Measurements from ENCODE around the gene DNASE1L3. TPM values are rescaled to one million over a fixed set of nuclear protein-coding genes. Genes with fewer than 3 reads are reported as not detected.
"Not testable (repeated sequence)": the region's sequence is repeated elsewhere in the genome, so short reads cannot be mapped to it uniquely, and the experiment has no call there.

The DNASE1L3 gene
- total RNA-seq, 4 donors from 2014 or later: 0.80 to 2.9 (median 2.2) TPM; not detected in 1

- TF ChIP-seq POLR2AphosphoS5 (IDR thresholded peaks at IDR 0.05): no peak
- TF ChIP-seq CTCF (IDR thresholded peaks at IDR 0.05): no peak
- no peak for TF ChIP-seq POLR2A (IDR thresholded peaks at IDR 0.05; ENCODE audit: low read depth)
- intact Hi-C loops (cut with DNase I): no loop called here
- WGBS: 100% methylated on average over 4 of the region's 4 CpGs
Measured at GRCh38 chr3:58203541-58203940, 7.2 kb downstream of the DNASE1L3 start.

DNA sequence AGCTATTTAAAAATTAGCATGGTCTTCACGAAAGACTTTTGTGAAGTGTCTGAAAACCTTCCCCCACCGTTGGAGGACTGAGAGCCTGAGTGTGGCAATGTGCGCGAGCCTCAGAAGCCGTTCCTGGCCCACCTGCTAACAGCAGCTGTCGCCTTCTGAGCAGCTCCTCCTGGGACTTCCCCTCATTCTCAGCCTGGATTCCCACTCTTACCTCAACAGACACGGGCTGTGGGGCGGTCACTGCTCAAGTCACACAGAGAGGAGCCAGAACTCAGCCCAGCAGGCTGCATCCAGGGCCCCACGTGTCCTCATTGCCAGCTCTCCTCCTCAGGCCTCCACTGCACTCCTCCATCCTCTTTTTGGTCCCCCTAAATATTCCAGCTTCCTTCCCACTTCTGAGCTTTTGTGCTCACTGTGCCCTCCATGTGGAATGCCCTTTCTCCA is 7.8 kb downstream of the DNASE1L3 start:
- TF ChIP-seq EP300 (IDR thresholded peaks at IDR 0.05) (no peak), CTCF (IDR thresholded peaks at IDR 0.05) (no peak), POLR2AphosphoS5 (IDR thresholded peaks at IDR 0.05) (no peak), POLR2A (IDR thresholded peaks at IDR 0.05; ENCODE audit: low read depth) (no peak)
- Histone ChIP-seq H3K9me3 (no peaks in the 10 kb centered on the region), H3K4me3 (no peak overlapping the region), H3K36me3 (no peaks in the 10 kb centered on the region), H3K27me3 (no peaks in the 10 kb centered on the region), H3K4me1 (peaks cover 0 to 27% (median 14%) of the 10 kb centered on the region in 4 donors), H3K27ac (replicated peaks in 1 of 4) (no peak overlapping the region)
- intact Hi-C loops (cut with DNase I): no loop called here
- no peak for DNase-seq (ENCODE audit: extremely low spot score)
- 81% methylated on average over 9 of the region's 9 CpGs for WGBS

More at GRCh38 chr3:58203541-58203940, 7.2 kb downstream of the DNASE1L3 start:
- DNase-seq (ENCODE audit: extremely low spot score): no peak
- no peak overlapping the region for H3K27ac ChIP-seq (replicated peaks in 1 of 4)
- no peaks in the 10 kb centered on the region for H3K9me3 ChIP-seq
- H3K4me1 ChIP-seq: peaks cover 0 to 21% (median 11%) of the 10 kb centered on the region in 4 donors
- no peak overlapping the region for H3K4me3 ChIP-seq
- H3K27me3 ChIP-seq: no peaks in the 10 kb centered on the region
- H3K36me3 ChIP-seq: no peaks in the 10 kb centered on the region

DNA sequence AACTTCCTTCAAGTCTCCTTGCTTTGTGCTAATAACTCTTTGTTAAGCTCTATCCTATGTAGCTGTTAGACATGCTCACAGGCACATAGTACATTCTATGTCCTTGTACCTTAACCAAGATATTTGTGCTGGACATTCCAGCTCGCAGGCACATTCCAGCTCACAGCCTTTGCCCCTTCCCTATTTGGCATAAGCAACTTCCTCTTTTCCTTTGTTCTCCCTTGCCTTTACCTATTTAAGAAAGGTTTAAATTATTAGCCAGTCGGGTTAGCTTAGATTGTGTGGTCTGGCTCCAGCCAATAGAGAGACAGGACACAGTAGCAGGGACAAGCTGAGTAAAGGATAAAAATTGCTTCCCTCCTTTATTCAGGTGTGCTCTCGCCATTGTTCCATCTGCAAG is 9.3 kb downstream of the DNASE1L3 start:
- DNase-seq (ENCODE audit: extremely low spot score); H3K4me3 ChIP-seq; H3K27me3 ChIP-seq; intact Hi-C loops (cut with DNase I); H3K9me3 ChIP-seq; H3K36me3 ChIP-seq: not testable (repeated sequence)
- Histone ChIP-seq H3K4me1 (peaks cover 0 to 31% (median 14%) of the 10 kb centered on the region in 4 donors), H3K27ac (replicated peaks in 1 of 4) (peak overlapping the region in 1 of 4 donors; percentile 11)
- WGBS: 41% methylated on average over 3 of the region's 3 CpGs

DNA sequence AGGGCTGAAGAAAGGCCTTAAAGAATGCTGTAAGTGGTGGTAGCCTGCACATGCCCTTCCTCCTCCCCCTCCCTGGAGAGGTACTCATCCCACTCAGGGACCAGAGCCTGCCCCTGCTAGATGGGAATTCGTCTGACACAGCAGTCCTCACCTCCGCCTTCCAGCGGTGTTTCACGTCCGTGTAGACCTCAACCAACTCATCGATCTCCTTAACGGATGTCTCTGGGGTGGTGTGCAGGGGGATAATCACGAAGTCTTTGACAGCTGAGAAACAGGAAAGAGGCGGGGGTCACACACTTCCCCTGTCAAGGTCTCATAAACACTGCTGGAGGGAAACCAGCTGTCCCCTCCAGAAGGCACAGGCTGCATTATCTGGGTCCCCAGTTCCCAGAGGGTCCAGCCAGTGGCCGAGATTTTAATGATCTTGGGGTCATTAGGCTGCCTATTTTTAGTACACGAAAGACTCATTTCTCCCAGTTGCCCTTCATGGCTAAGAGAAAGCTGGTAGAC is 9.9 kb downstream of the DNASE1L3 start:
- intact Hi-C loops (cut with DNase I): no loop called here
- Histone ChIP-seq H3K9me3 (no peaks in the 10 kb centered on the region), H3K36me3 (no peaks in the 10 kb centered on the region), H3K27ac (replicated peaks in 1 of 4) (peak overlapping the region in 2 of 4 donors; percentile 11 to 28), H3K4me3 (no peak overlapping the region), H3K4me1 (peaks cover 0 to 31% (median 14%) of the 10 kb centered on the region in 4 donors), H3K27me3 (no peaks in the 10 kb centered on the region)
- no peak for TF ChIP-seq EP300 (IDR thresholded peaks at IDR 0.05)
- TF ChIP-seq POLR2A (IDR thresholded peaks at IDR 0.05; ENCODE audit: low read depth): no peak
- TF ChIP-seq CTCF (IDR thresholded peaks at IDR 0.05): no peak
- no peak for DNase-seq (ENCODE audit: extremely low spot score)
- 35% methylated on average over 10 of the region's 11 CpGs for WGBS

GRCh38 chr3:58200121-58200709 is 10.6 kb downstream of the DNASE1L3 start:
- Histone ChIP-seq H3K4me3 (no peak overlapping the region), H3K27me3 (no peaks in the 10 kb centered on the region), H3K27ac (replicated peaks in 1 of 4) (no peak overlapping the region), H3K36me3 (no peaks in the 10 kb centered on the region), H3K9me3 (no peaks in the 10 kb centered on the region), H3K4me1 (peaks cover 0 to 31% (median 14%) of the 10 kb centered on the region in 4 donors)
- TF ChIP-seq POLR2A (IDR thresholded peaks at IDR 0.05; ENCODE audit: low read depth): no peak
- DNase-seq (ENCODE audit: extremely low spot score): no peak
- intact Hi-C loops (cut with DNase I): no loop called here

- H3K4me1 ChIP-seq: peaks cover 0 to 31% (median 14%) of the 10 kb centered on the region in 4 donors
Measured at GRCh38 chr3:58198804-58199203, 12.0 kb downstream of the DNASE1L3 start.

More at GRCh38 chr3:58198804-58199203, 12.0 kb downstream of the DNASE1L3 start:
- Histone ChIP-seq H3K4me3 (no peak overlapping the region), H3K27me3 (no peaks in the 10 kb centered on the region), H3K27ac (replicated peaks in 1 of 4) (peak overlapping the region; percentile 44 to 58 (median 52)), H3K36me3 (no peaks in the 10 kb centered on the region), H3K9me3 (no peaks in the 10 kb centered on the region)
- TF ChIP-seq POLR2AphosphoS5 (IDR thresholded peaks at IDR 0.05) (peak in 1 of 2 donors; percentile 6), EP300 (IDR thresholded peaks at IDR 0.05) (no peak), POLR2A (IDR thresholded peaks at IDR 0.05; ENCODE audit: low read depth) (no peak), CTCF (IDR thresholded peaks at IDR 0.05) (no peak)
- DNase-seq (ENCODE audit: extremely low spot score): no peak
- intact Hi-C loops (cut with DNase I): no loop called here

Data from esophagus muscularis mucosa (tissue), 4 donors.